ENCODE measurements around the gene GOSR2. TPM values are rescaled to one million over a fixed set of nuclear protein-coding genes. Genes with fewer than 3 reads are reported as not detected.
A peak's percentile ranks its signal among the peaks of the same experiment; 100 is the strongest.

The GOSR2 gene
- total and polyA plus RNA-seq, 2 of the 13 experiments (the other 11 are each of a cell fraction or from before 2014, with no cell fraction given): 61.5 to 63.9 TPM

- no peak for TF ChIP-seq ZNF207 (IDR thresholded peaks at IDR 0.05; ENCODE audit: borderline replicate concordance)
- TF ChIP-seq MATR3 (CRISPR knock-in tag; IDR thresholded peaks at IDR 0.05): no peak
- peak; percentile 87 for TF ChIP-seq JUN (CRISPR knock-in tag; IDR thresholded peaks at IDR 0.05)
- TF ChIP-seq HDAC1 (CRISPR knock-in tag; IDR thresholded peaks at IDR 0.05): peak; percentile 97
- TF ChIP-seq GPBP1L1 (CRISPR knock-in tag; IDR thresholded peaks at IDR 0.05): no peak
- TF ChIP-seq NRL (CRISPR knock-in tag; IDR thresholded peaks at IDR 0.05; ENCODE audit: borderline replicate concordance): peak; percentile 100
- TF ChIP-seq ZBTB4 (CRISPR knock-in tag; IDR thresholded peaks at IDR 0.05; ENCODE audit: borderline replicate concordance): peak; percentile 91; the same call in 1 of the 2 replicates
- peak; percentile 33; the same call in 1 of the 2 replicates for TF ChIP-seq CEBPG (CRISPR knock-in tag; IDR thresholded peaks at IDR 0.05)
- peak; percentile 74 for TF ChIP-seq HNRNPLL (IDR thresholded peaks at IDR 0.05; ENCODE audit: low read depth, low read length, poor library complexity, severe bottlenecking)
- peak; percentile 84; the same call in 1 of the 2 replicates for TF ChIP-seq ZNF512B (CRISPR knock-in tag; IDR thresholded peaks at IDR 0.05; ENCODE audit: borderline replicate concordance)
- peak; percentile 89 for TF ChIP-seq ZMAT3 (CRISPR knock-in tag; conservative IDR thresholded peaks at IDR 0.05)
- TF ChIP-seq JARID2 (CRISPR knock-in tag; IDR thresholded peaks at IDR 0.05; ENCODE audit: insufficient replicate concordance): no peak
- no peak for TF ChIP-seq CENPX (CRISPR knock-in tag; IDR thresholded peaks at IDR 0.05)
- TF ChIP-seq AHDC1 (CRISPR knock-in tag; IDR thresholded peaks at IDR 0.05; ENCODE audit: borderline replicate concordance): no peak
- TF ChIP-seq TCF7L2 (IDR thresholded peaks at IDR 0.05; ENCODE audit: low read depth, low read length): no peak
Measured at GRCh38 chr17:46922804-46923635, at the start of gene GOSR2 (continued).

All from HepG2 (cell line).